Kidney (tissue), 14 donors: ENCODE measurements around the gene ESR2. TPM values are rescaled to one million over a fixed set of nuclear protein-coding genes. Genes with fewer than 3 reads are reported as not detected.
A peak's percentile ranks its signal among the peaks of the same experiment; 100 is the strongest.

ENCODE experiments used
- DNase-seq, 5 donors: peaks; one replicate each; pipeline ENCODE4 v3.0.0-alpha.2; 2013 to 2020
- FAIRE-seq: peaks from 2 replicates; lab custom pipeline; 2012; peaks lifted over from hg19 to GRCh38; lab: Jason Lieb, UNC
- H3K27ac ChIP-seq, 2 donors: one replicate each; pipeline ENCODE4 v1.7.0; 2013; ENCODE audit warnings: low read depth in 2 of 2, low read length in 2 of 2, inconsistent platforms in 1 of 2
- H3K27me3 ChIP-seq: one replicate; pipeline ENCODE4 v1.7.1; 2013; ENCODE audit warnings: low read length, inconsistent platforms; ENCODE audit not compliant: control insufficient read depth, insufficient read depth
- H3K36me3 ChIP-seq, 3 donors: one replicate each; pipeline versions ENCODE4 v1.7.0 to v1.7.1; 2013; ENCODE audit warnings: low read length in 3 of 3, control low read depth in 1 of 3, inconsistent platforms in 1 of 3; ENCODE audit not compliant: insufficient read depth in 3 of 3, control insufficient read depth in 2 of 3
- H3K4me1 ChIP-seq, 3 donors: one replicate each; pipeline versions ENCODE4 v1.7.0 to v1.7.1; 2013; ENCODE audit warnings: low read length in 3 of 3, inconsistent platforms in 1 of 3, low read depth in 1 of 3; ENCODE audit not compliant: control insufficient read depth in 2 of 3, insufficient read depth in 2 of 3
- H3K4me3 ChIP-seq, 3 donors: one replicate each; pipeline versions ENCODE4 v1.7.0 to v1.8.1; 2013; ENCODE audit warnings: low read length in 3 of 3, control low read depth in 1 of 3, inconsistent platforms in 1 of 3
- H3K9ac ChIP-seq, 3 donors: one replicate each; pipeline versions ENCODE4 v1.7.0 to v1.7.1; 2013; ENCODE audit warnings: low read length in 3 of 3, control low read depth in 1 of 3, inconsistent platforms in 1 of 3
- H3K9me3 ChIP-seq, 3 donors: one replicate each; pipeline versions ENCODE4 v1.7.0 to v1.7.1; 2013; ENCODE audit warnings: low read length in 3 of 3, control low read depth in 1 of 3, inconsistent platforms in 1 of 3; ENCODE audit not compliant: control insufficient read depth in 2 of 3, insufficient read depth in 1 of 3
- intact Hi-C: fragments of 100-400 bp; cut with DNase I; formaldehyde crosslinking; loops from one replicate; pipeline ENCODE4 v1.11.1; 2022
- polyA plus RNA-seq: library from polyadenylated mRNA; stranded (reverse); fragments of 350-450 nt; fragmentation: Illumina TruSeq; extraction: RNeasy Lipid Tissue Mini Kit (QIAGEN cat#74804); gene quantifications from one replicate; pipeline ENCODE4 v1.2.3, GENCODE V29; 2014; ENCODE audit warnings: low read depth, low replicate concordance; ENCODE audit not compliant: insufficient read depth
- total RNA-seq: library from RNA; stranded (reverse); fragmentation: NEBNext Ultra II Directional; extraction: Animal tissue kit (Norgen Biotek cat#: 25700); gene quantifications from one replicate; pipeline ENCODE4 v1.2.1, GENCODE V29; 2021
- TF ChIP-seq, protein P1 (sequence below): IDR thresholded peaks from 3 replicates; pipeline ENCODE4 v1.5.1; 2012; ENCODE audit warnings: mild to moderate bottlenecking, moderate library complexity, borderline replicate concordance; ENCODE audit not compliant: insufficient read depth; ENCODE audit errors: extremely low read depth
- donor health status: control.
- donor health status: control.
- donor health status: control.
- donor health status: control.
- donor health status: control.
- donor health status: DM: yes; HTN: yes; CAD: no.
- donor health status: Normal renal cell carcinoma (clear cell type).

The ESR2 gene
- total and polyA plus RNA-seq, 2 donors from 2014 or later: 2.5 TPM; not detected in 1

- no peak for FAIRE-seq
- DNase-seq: no peak
- Histone ChIP-seq H3K27me3 (no peaks in the 10 kb centered on the region), H3K27ac (no peak overlapping the region), H3K4me3 (no peak overlapping the region), H3K36me3 (peaks cover 0 to 10% (median 5%) of the 10 kb centered on the region in 3 donors), H3K9me3 (no peaks in the 10 kb centered on the region), H3K4me1 (peaks cover 4 to 17% (median 11%) of the 10 kb centered on the region in 3 donors), H3K9ac (no peak overlapping the region)
- TF ChIP-seq, protein P1, sequence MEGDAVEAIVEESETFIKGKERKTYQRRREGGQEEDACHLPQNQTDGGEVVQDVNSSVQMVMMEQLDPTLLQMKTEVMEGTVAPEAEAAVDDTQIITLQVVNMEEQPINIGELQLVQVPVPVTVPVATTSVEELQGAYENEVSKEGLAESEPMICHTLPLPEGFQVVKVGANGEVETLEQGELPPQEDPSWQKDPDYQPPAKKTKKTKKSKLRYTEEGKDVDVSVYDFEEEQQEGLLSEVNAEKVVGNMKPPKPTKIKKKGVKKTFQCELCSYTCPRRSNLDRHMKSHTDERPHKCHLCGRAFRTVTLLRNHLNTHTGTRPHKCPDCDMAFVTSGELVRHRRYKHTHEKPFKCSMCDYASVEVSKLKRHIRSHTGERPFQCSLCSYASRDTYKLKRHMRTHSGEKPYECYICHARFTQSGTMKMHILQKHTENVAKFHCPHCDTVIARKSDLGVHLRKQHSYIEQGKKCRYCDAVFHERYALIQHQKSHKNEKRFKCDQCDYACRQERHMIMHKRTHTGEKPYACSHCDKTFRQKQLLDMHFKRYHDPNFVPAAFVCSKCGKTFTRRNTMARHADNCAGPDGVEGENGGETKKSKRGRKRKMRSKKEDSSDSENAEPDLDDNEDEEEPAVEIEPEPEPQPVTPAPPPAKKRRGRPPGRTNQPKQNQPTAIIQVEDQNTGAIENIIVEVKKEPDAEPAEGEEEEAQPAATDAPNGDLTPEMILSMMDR: no peak
- intact Hi-C loops: no loop called here
Observed at GRCh38 chr14:64201296-64201695, 92.9 kb downstream of the ESR2 start.

DNA sequence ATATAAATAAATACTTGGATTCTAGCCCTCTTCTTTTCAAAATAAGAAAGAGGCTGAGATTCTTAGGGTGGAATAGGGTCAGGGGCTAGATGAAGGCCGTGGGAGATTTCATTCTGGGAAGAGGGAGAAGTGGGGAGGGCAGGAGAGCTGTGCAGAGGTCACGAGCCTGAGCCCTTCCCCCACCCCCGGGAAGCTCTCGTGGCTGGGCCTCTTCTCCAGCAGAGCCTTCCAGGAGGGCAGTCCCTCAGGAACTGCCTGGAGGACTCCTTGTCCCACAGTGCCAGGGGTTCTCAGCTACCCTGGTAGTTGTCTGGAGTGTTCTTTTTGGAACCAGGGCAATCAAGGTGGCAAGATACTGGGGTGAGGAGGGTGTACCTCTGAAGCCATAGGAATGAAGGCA is 94.0 kb downstream of the ESR2 start:
- DNase-seq: peak in 2 of 5 donors; percentile 17 to 85
- Histone ChIP-seq H3K27ac (no peak overlapping the region), H3K27me3 (no peaks in the 10 kb centered on the region), H3K9ac (no peak overlapping the region), H3K4me1 (peaks cover 4 to 24% (median 21%) of the 10 kb centered on the region in 3 donors), H3K36me3 (peaks cover 0 to 10% (median 5%) of the 10 kb centered on the region in 3 donors), H3K9me3 (no peaks in the 10 kb centered on the region), H3K4me3 (no peak overlapping the region)
- FAIRE-seq: no peak
- intact Hi-C loops: no loop called here
- TF ChIP-seq, protein P1: no peak

DNA sequence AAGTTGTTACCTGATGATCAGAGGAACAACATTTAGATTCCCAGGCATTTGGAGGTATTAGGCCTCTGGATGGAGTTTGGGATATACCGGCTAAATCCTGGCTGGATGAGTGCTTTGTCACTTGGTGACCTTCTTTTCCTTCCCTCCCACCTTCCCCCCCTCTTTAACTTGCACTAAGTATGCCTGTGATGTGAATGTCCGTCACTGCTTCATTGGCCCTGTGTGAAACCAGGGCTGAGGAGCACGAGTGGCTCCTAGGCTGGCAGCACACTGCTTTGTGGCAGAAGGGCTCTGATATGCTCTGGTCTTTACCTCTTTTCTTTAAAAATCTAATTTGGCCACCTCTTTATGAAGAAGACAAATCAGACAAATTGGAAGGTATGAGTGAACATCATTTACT is 95.7 kb downstream of the ESR2 start:
- H3K9me3 ChIP-seq: no peaks in the 10 kb centered on the region
- DNase-seq: no peak
- no peak for FAIRE-seq
- intact Hi-C loops: no loop called here
- peaks cover 0 to 10% (median 2%) of the 10 kb centered on the region in 3 donors for H3K36me3 ChIP-seq
- TF ChIP-seq, protein P1: no peak
- H3K4me3 ChIP-seq: no peak overlapping the region
- H3K9ac ChIP-seq: no peak overlapping the region
- H3K27me3 ChIP-seq: no peaks in the 10 kb centered on the region
- H3K27ac ChIP-seq: no peak overlapping the region
- H3K4me1 ChIP-seq: peaks cover 4 to 24% (median 24%) of the 10 kb centered on the region in 3 donors

DNA sequence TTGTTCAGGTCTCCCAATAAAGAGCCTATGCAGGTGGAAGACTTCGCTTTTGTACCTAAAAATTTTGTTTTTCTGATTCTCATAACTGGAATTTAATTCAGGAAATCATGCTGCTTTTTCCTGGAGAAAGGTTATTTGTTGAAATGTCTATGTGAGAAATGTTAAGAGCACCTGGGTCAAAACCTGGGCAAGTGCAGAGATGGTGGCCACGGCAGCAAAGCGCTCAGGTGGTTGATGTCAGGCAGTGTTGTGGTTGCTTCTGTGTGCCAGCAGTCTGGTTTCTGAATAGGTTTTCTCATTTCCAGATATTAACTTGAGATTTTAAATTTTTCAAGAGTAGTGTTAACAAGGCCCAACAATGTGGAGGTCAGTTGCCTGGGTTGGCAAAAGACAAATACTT is 96.2 kb downstream of the ESR2 start:
- TF ChIP-seq, protein P1: no peak
- H3K27ac ChIP-seq: no peak overlapping the region
- H3K4me1 ChIP-seq: peaks cover 4 to 24% (median 24%) of the 10 kb centered on the region in 3 donors

More for the DNA sequence above, 96.2 kb downstream of the ESR2 start:
- DNase-seq (no peak), FAIRE-seq (no peak)
- Histone ChIP-seq H3K27me3 (no peaks in the 10 kb centered on the region), H3K9ac (no peak overlapping the region), H3K9me3 (no peaks in the 10 kb centered on the region), H3K36me3 (peaks cover 0 to 6% (median under 1%) of the 10 kb centered on the region in 3 donors), H3K4me3 (no peak overlapping the region)
- intact Hi-C loops: no loop called here
